ENCODE data around the gene HEXD. TPM values are rescaled to one million over a fixed set of nuclear protein-coding genes. Genes with fewer than 3 reads are reported as not detected.

HEXD gene
- total and polyA plus RNA-seq, 2 of the 8 experiments (the other 6 are each of a cell fraction or from before 2014, with no cell fraction given) = 20.6 to 21.8 TPM

DNA sequence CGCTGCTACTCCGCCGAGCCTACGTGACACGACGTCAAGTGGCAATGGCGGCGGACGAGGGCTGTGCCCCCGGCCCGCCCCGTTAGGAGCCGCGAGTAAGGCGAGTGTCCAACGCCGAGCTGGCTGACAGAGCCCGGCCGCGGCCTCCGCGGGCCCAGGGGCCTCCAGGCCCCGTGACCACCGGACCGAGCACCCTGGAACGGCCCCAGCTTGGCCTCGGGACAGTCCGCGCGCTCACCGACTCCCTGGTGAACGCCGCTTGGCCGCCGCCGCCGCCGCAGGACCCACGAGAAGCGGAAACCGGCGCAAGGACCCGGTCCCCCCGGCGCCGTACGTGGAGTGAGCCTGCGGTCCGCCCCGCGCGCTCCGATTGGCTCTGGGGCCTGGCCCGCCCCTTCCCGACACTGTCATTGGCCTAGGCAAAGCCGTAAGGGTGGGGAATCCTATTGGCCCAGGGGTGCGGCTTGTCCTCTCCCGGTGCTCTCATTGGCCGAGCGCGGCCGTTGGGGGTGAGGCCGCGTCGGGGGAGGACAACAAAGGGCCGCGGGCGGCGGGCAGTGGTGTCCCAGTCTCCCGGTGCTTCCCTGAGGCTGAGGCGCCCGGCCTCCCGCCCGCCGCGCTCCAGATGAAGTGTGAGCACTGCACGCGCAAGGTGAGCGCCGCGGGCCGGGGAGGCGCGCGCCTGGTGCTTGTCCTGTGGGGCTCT is 40.2 kb downstream of the HEXD start, which contains the start of gene NARF (continued):
- TF ChIP-seq CBX8 (IDR thresholded peaks at IDR 0.05; ENCODE audit: borderline replicate concordance, low read depth, low read length) (no peak), CTCF (IDR thresholded peaks at IDR 0.05; ENCODE audit: control extremely low read depth in 1 of 3, insufficient read depth in 1 of 3, low read depth in 1 of 3, low read length in 3 of 3) (no peak), YY1 (IDR thresholded peaks at IDR 0.05; ENCODE audit: low read depth, low read length) (peak; percentile 98), POLR2A (IDR thresholded peaks at IDR 0.05; ENCODE audit: control extremely low read depth in 1 of 2, low read depth in 2 of 2, low read length in 2 of 2) (peak; percentile 79 to 91), GTF2F1 (IDR thresholded peaks at IDR 0.05; ENCODE audit: borderline replicate concordance, low read depth, low read length) (no peak), BRCA1 (IDR thresholded peaks at IDR 0.05; ENCODE audit: low read depth, low read length) (no peak), CHD7 (IDR thresholded peaks at IDR 0.05; ENCODE audit: insufficient replicate concordance, low read length) (no peak), CHD2 (IDR thresholded peaks at IDR 0.05; ENCODE audit: low read length) (peak; percentile 81), SUZ12 (IDR thresholded peaks at IDR 0.05; ENCODE audit: low read length) (no peak)
